GM21529 (cell line): ENCODE data around the gene BABAM2.

Experiments
- ATAC-seq: cut with Tn5 transposase; IDR thresholded peaks from one replicate; pipeline ENCODE4 v1.9.1; 2021; ENCODE audit not compliant: unreplicated experiment

The BABAM2 gene

GRCh38 chr2:28294451-28294850 is 403.9 kb downstream of the BABAM2 start:
- no peak for ATAC-seq

GRCh38 chr2:28296243-28296642 is 405.7 kb downstream of the BABAM2 start:
- no peak for ATAC-seq

GRCh38 chr2:28296904-28297303 is 406.4 kb downstream of the BABAM2 start:
- ATAC-seq = no peak

GRCh38 chr2:28297531-28297930 is 407.0 kb downstream of the BABAM2 start:
- ATAC-seq = no peak

GRCh38 chr2:28298406-28298805 is 407.9 kb downstream of the BABAM2 start:
- ATAC-seq = no peak

- no peak for ATAC-seq
Observed at GRCh38 chr2:28300485-28301341, 410.2 kb downstream of the BABAM2 start.

- ATAC-seq = no peak
Observed at GRCh38 chr2:28305202-28305601, 414.7 kb downstream of the BABAM2 start.

- no peak for ATAC-seq
Observed at GRCh38 chr2:28310107-28310506, 419.6 kb downstream of the BABAM2 start.

GRCh38 chr2:28311660-28312249 is 421.2 kb downstream of the BABAM2 start:
- ATAC-seq = no peak

GRCh38 chr2:28312307-28313219 is 422.0 kb downstream of the BABAM2 start:
- ATAC-seq = no peak

GRCh38 chr2:28313220-28313784 is 422.8 kb downstream of the BABAM2 start:
- no peak for ATAC-seq

- no peak for ATAC-seq
Observed at GRCh38 chr2:28314968-28315367, 424.4 kb downstream of the BABAM2 start.

GRCh38 chr2:28316546-28317335 is 426.2 kb downstream of the BABAM2 start:
- ATAC-seq = no peak

GRCh38 chr2:28317390-28317789 is 426.9 kb downstream of the BABAM2 start:
- no peak for ATAC-seq

- ATAC-seq = no peak
Observed at GRCh38 chr2:28318023-28318422, 427.5 kb downstream of the BABAM2 start.

GRCh38 chr2:28318462-28319117 is 428.1 kb downstream of the BABAM2 start:
- ATAC-seq = no peak

GRCh38 chr2:28319118-28320008 is 428.8 kb downstream of the BABAM2 start:
- ATAC-seq = no peak

GRCh38 chr2:28320009-28320365 is 429.5 kb downstream of the BABAM2 start:
- no peak for ATAC-seq

GRCh38 chr2:28320371-28320770 is 429.8 kb downstream of the BABAM2 start:
- no peak for ATAC-seq
